HFF-Myc (cell line): ENCODE results near the gene ADGRE1.
A peak's percentile ranks its signal among the peaks of the same experiment; 100 is the strongest.

ENCODE experiments used
- DNase-seq: peaks from one replicate; pipeline ENCODE4 v3.0.0-alpha.2; 2011; ENCODE audit warnings: low read depth; ENCODE audit errors: extremely low read depth
- H3K4me3 ChIP-seq: replicated peaks from 2 replicates; pipeline ENCODE4 v1.5.1; 2011; ENCODE audit warnings: low read depth, mild to moderate bottlenecking, control low read depth, low read length
- TF ChIP-seq, protein P1 (sequence below): IDR thresholded peaks from 2 replicates; pipeline ENCODE4 v1.5.1; 2012; ENCODE audit warnings: mild to moderate bottlenecking, low read depth, low read length, control low read depth; ENCODE audit errors: missing control alignments

ADGRE1 gene

DNA sequence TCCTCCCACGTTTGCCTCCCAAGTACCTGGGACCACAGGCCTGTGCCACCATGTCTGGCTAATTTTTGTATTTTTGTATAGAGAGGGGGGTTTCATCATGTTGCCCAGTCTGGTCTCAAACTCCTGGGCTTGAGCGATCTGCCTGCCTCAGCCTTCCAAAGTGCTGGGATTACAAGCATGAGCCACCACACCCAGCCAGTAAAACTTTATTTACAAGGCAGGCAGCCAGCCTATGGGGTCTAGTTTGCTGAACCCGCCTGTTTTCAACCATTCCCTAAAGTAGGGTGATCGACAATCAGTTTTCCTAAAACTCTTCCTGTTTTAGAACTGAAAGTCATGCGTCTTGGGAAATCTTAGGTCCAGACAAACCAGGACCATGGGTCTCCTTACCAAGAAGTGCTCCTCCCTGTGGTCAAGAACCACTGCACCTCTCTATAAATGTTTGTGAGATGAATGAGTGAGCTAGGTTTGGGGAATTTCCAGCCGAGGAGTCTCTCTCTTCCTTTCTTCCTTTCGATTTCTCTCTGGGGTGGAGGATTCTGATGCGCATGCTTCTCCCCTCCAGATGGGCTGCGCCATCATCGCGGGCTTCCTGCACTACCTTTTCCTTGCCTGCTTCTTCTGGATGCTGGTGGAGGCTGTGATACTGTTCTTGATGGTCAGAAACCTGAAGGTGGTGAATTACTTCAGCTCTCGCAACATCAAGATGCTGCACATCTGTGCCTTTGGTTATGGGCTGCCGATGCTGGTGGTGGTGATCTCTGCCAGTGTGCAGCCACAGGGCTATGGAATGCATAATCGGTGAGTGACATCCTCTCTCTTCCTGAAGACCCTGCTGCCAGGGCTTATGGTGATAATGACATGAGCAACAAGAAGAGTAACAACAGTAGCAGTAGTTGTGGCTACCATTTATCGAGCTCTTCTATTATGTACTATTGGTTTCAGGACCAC lies 38.7 kb downstream of the ADGRE1 start:
- TF ChIP-seq, protein P1, sequence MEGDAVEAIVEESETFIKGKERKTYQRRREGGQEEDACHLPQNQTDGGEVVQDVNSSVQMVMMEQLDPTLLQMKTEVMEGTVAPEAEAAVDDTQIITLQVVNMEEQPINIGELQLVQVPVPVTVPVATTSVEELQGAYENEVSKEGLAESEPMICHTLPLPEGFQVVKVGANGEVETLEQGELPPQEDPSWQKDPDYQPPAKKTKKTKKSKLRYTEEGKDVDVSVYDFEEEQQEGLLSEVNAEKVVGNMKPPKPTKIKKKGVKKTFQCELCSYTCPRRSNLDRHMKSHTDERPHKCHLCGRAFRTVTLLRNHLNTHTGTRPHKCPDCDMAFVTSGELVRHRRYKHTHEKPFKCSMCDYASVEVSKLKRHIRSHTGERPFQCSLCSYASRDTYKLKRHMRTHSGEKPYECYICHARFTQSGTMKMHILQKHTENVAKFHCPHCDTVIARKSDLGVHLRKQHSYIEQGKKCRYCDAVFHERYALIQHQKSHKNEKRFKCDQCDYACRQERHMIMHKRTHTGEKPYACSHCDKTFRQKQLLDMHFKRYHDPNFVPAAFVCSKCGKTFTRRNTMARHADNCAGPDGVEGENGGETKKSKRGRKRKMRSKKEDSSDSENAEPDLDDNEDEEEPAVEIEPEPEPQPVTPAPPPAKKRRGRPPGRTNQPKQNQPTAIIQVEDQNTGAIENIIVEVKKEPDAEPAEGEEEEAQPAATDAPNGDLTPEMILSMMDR = no peak
- no peak for DNase-seq
- H3K4me3 ChIP-seq = no peak overlapping the region

DNA sequence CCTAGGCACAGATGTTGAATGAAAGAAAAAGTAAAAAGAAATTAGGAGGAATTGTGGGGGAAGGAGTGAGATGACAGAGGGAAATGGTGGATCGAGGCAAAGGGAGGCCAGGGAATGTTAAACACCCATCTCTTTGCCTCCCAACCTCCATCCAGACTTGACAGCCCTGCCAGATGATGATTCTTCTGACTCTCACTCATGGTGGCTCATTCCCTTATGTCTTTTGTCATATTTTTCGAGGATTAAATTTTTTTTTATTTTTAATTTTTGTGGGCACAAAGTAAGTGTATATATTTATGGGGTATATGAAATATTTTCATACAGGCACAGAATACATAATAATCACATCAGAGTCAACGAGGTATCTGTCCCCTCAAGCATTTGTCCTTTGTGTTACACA lies 42.8 kb downstream of the ADGRE1 start:
- TF ChIP-seq, protein P1 = no peak
- DNase-seq = no peak
- H3K4me3 ChIP-seq = no peak overlapping the region

DNA sequence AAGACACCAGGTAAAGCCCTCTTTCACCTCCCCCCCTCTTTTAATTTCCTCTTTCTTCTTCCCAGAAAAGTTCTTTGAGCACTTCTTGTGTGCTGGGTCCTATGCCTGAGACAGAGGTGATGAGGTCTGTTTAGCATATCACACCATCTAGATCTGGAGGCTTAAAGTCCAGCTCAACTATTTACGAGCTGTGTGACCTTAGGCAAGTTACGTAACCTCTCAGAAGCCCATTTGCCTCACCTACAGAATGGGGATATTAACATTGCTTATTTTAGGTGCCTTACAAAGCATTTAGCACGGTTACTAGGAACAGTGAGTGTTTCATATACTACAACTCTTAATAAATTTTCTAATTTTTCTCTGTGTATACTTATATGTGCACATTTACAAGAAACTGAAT lies 47.7 kb downstream of the ADGRE1 start:
- DNase-seq = no peak
- H3K4me3 ChIP-seq = no peak overlapping the region
- TF ChIP-seq, protein P1 = no peak

DNA sequence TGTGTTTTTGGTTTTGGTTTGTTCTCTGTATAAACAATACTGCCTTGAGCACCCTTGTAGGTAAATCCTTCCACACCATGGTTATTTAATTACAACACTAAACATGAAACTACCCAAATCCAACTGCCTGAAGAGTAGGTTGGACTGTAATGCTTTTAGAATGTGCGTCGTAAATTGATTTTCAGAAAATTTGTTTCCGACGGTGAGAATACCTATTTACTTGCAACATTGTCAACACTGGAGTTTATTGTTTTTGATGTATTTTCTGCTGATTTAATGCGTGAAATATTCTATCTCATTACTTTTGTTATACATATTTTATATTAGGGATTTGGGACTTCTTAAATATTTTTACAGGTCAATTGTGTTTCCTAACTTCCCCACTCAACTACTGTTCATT lies 48.2 kb downstream of the ADGRE1 start:
- H3K4me3 ChIP-seq = no peak overlapping the region
- TF ChIP-seq, protein P1 = no peak
- DNase-seq = no peak

DNA sequence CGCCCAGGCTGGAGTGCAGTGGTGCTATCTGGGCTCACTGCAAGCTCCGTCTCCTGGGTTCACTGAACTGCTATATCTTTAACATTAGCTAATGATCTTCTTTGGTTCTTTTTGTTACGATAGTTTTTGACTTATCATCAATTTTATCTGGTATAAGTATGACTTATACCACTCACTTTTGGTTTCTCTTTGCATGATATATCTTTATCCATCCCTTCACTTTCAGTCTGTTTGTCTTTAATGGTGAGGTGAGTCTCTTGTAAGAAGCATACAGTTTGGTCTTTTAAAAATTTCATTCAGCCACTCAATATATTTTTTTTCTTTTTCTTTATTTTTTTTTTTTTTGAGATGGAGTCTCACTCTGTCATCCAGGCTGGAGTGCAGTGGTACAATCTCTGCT lies 58.4 kb downstream of the ADGRE1 start:
- TF ChIP-seq, protein P1 = no peak
- DNase-seq = no peak
- no peak overlapping the region for H3K4me3 ChIP-seq

DNA sequence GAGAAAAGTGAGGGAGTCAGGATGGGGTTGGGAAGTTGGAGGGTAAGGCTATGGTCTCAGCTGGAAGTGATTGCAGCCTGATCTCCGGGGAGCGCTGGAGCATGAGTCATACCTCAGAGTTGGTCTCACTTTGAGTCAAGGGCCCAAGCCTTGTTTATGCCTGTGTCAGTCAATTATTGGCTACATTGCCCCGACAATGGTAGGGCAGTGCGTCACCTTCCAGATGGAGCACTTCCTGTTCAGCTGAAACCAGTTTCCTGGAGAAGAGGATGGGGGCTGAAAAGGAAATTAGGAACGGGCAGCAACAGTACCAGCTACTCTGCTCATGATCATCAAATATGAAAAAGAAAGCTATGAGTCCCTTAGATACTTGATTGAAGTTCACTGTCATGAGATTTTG lies 60.4 kb downstream of the ADGRE1 start:
- TF ChIP-seq, protein P1 = no peak
- DNase-seq = peak; percentile 46
- H3K4me3 ChIP-seq = no peak overlapping the region
